Esophagus muscularis mucosa (tissue), 4 donors: ENCODE results near the gene ACACA. TPM values are rescaled to one million over a fixed set of nuclear protein-coding genes. Genes with fewer than 3 reads are reported as not detected.

Experiments
- DNase-seq: peaks from one replicate; pipeline ENCODE4 v3.0.0-alpha.2; 2017; ENCODE audit errors: extremely low spot score
- H3K27ac ChIP-seq, 4 donors: fragments of 200-600 bp; sonication (generic); replicated peaks in 1 of 4; 1 replicate in 3 of 4; 2 replicates in 1 of 4; pipeline ENCODE4 v1.5.1; 2016 to 2019; ENCODE audit warnings: mild to moderate bottlenecking in 1 of 4
- H3K27me3 ChIP-seq, 4 donors: fragments of 200-600 bp; sonication (generic); one replicate each; pipeline versions ENCODE4 v1.5.1 to v1.6.0; 2016 to 2019
- H3K36me3 ChIP-seq, 4 donors: fragments of 200-600 bp; sonication (generic); one replicate each; pipeline ENCODE4 v1.5.1; 2016 to 2019
- H3K4me1 ChIP-seq, 4 donors: fragments of 200-600 bp; sonication (generic); one replicate each; pipeline ENCODE4 v1.5.1; 2016 to 2019
- H3K4me3 ChIP-seq, 4 donors: fragments of 200-600 bp; sonication (generic); 1 replicate in 2 of 4; 2 replicates in 2 of 4; pipeline ENCODE4 v1.5.1; 2016 to 2019; ENCODE audit warnings: mild to moderate bottlenecking in 4 of 4, moderate library complexity in 1 of 4
- H3K9me3 ChIP-seq, 4 donors: fragments of 200-600 bp; sonication (generic); 1 replicate in 3 of 4; 2 replicates in 1 of 4; pipeline ENCODE4 v1.5.1; 2016 to 2019
- CTCF ChIP-seq, 3 experiments: fragments of 200-600 bp in 2 of 3; fragments of 450-650 bp in 1 of 3; sonication (generic) in 2 of 3; IDR thresholded peaks; one replicate each; pipeline ENCODE4 v1.5.1; 2017 to 2019; ENCODE audit warnings: antibody characterized with exemption in 3 of 3, mild to moderate bottlenecking in 2 of 3, moderate library complexity in 1 of 3
- EP300 ChIP-seq: sonication (generic); formaldehyde crosslinking; IDR thresholded peaks from one replicate; pipeline ENCODE4 v1.6.1; 2017; ENCODE audit warnings: antibody characterized with exemption
- POLR2A ChIP-seq: fragments of 450-650 bp; IDR thresholded peaks from one replicate; pipeline ENCODE4 v1.6.1; 2017; ENCODE audit warnings: antibody characterized with exemption, moderate library complexity, mild to moderate bottlenecking, low read depth
- POLR2AphosphoS5 ChIP-seq, 2 donors: sonication (generic); formaldehyde crosslinking; IDR thresholded peaks; one replicate each; pipeline ENCODE4 v1.6.1; 2017; ENCODE audit warnings: antibody characterized with exemption in 2 of 2
- WGBS: methylation state at CpG from one replicate; pipeline ENCODE4 v1.1.5; 2018; 5-methylcytosine and 5-hydroxymethylcytosine counted together
- intact Hi-C: fragments of 100-400 bp; cut with DNase I; formaldehyde crosslinking; loops from one replicate; pipeline ENCODE4 v1.15.1; 2023
- total RNA-seq, 4 donors: library from RNA; depleted of rRNA; stranded (reverse); fragments of >200 nt; gene quantifications; one replicate each; pipeline versions ENCODE4 v1.1.0 to v1.2.1, GENCODE V29; 2016

The ACACA gene
- total RNA-seq, 4 donors from 2014 or later = 34.0 to 58.0 (median 50.5) TPM

- intact Hi-C loops = no loop called here
- no peaks in the 10 kb centered on the region for H3K27me3 ChIP-seq
- DNase-seq = no peak
- H3K36me3 ChIP-seq = peaks cover under 1 to 47% (median 7%) of the 10 kb centered on the region in 4 donors
- no peak overlapping the region for H3K27ac ChIP-seq
- peaks cover 0 to 1% (median 0%) of the 10 kb centered on the region in 4 donors for H3K4me1 ChIP-seq
- 94% methylated on average over 7 of the region's 7 CpGs for WGBS
- no peaks in the 10 kb centered on the region for H3K9me3 ChIP-seq
- no peak for TF ChIP-seq CTCF (IDR thresholded peaks at IDR 0.05)
- TF ChIP-seq EP300 = no peak
- no peak for TF ChIP-seq POLR2A
- no peak for TF ChIP-seq POLR2AphosphoS5 (IDR thresholded peaks at IDR 0.05)
- H3K4me3 ChIP-seq = no peak overlapping the region
Measured at GRCh38 chr17:37322826-37323561, 83.6 kb downstream of the ACACA start.

GRCh38 chr17:37322106-37322505, 84.5 kb downstream of the ACACA start:
- H3K36me3 ChIP-seq = peaks cover 0 to 40% (median 7%) of the 10 kb centered on the region in 4 donors
- H3K27me3 ChIP-seq = no peaks in the 10 kb centered on the region
- H3K9me3 ChIP-seq = no peaks in the 10 kb centered on the region
- no peak overlapping the region for H3K4me3 ChIP-seq
- H3K27ac ChIP-seq = no peak overlapping the region
- no peak for DNase-seq
- WGBS = 100% methylated on average over 1 of the region's 1 CpG
- peaks cover 0 to 7% (median 0%) of the 10 kb centered on the region in 4 donors for H3K4me1 ChIP-seq
- intact Hi-C loops = no loop called here
- TF ChIP-seq EP300 = no peak
- no peak for TF ChIP-seq POLR2A
- TF ChIP-seq CTCF (IDR thresholded peaks at IDR 0.05) = no peak
- no peak for TF ChIP-seq POLR2AphosphoS5 (IDR thresholded peaks at IDR 0.05)

- TF ChIP-seq POLR2A (no peak), EP300 (no peak), POLR2AphosphoS5 (IDR thresholded peaks at IDR 0.05) (no peak), CTCF (IDR thresholded peaks at IDR 0.05) (no peak)
- H3K9me3 ChIP-seq = no peaks in the 10 kb centered on the region
- 82% methylated on average over 3 of the region's 3 CpGs for WGBS
- H3K27me3 ChIP-seq = no peaks in the 10 kb centered on the region
- peaks cover 0 to 7% (median 0%) of the 10 kb centered on the region in 4 donors for H3K4me1 ChIP-seq
- H3K36me3 ChIP-seq = peaks cover 0 to 22% (median 2%) of the 10 kb centered on the region in 4 donors
- H3K27ac ChIP-seq = no peak overlapping the region
- intact Hi-C loops = loop anchor here (10.0 kb wide), 1 partner anchor 496 kb away; no protein-coding TSS in a partner anchor
- DNase-seq = no peak
- no peak overlapping the region for H3K4me3 ChIP-seq
Measured at GRCh38 chr17:37318931-37319594, 87.6 kb downstream of the ACACA start.

- Histone ChIP-seq H3K4me1 (peaks cover 0 to 7% (median 0%) of the 10 kb centered on the region in 4 donors), H3K4me3 (no peak overlapping the region), H3K27me3 (no peaks in the 10 kb centered on the region), H3K27ac (no peak overlapping the region), H3K9me3 (no peaks in the 10 kb centered on the region), H3K36me3 (peaks cover 0 to 18% (median 2%) of the 10 kb centered on the region in 4 donors)
- no peak for TF ChIP-seq POLR2AphosphoS5 (IDR thresholded peaks at IDR 0.05)
- TF ChIP-seq EP300 = no peak
- TF ChIP-seq CTCF (IDR thresholded peaks at IDR 0.05) = no peak
- no peak for TF ChIP-seq POLR2A
- intact Hi-C loops = loop anchor here (10.0 kb wide), 1 partner anchor 497 kb away; no protein-coding TSS in a partner anchor
- no peak for DNase-seq
Measured at GRCh38 chr17:37317867-37318266, 88.8 kb downstream of the ACACA start.
